ENCODE measurements around the gene PTPRQ. TPM values are rescaled to one million over a fixed set of nuclear protein-coding genes. Genes with fewer than 3 reads are reported as not detected.
"Not testable (repeated sequence)": the region's sequence is repeated elsewhere in the genome, so short reads cannot be mapped to it uniquely, and the experiment has no call there.

The PTPRQ gene
- 0.63 TPM for polyA plus RNA-seq (2013, experiment 1 of 2; ENCODE audit: insufficient read length)
- 0.50 TPM for polyA plus RNA-seq (2013, experiment 2 of 2; ENCODE audit: insufficient read length)

GRCh38 chr12:80443974-80444666, at the start of gene PTPRQ:
Gene PTPRQ (plus strand): TSS chr12:80444235. CDS start chr12:80444346, 111 bp downstream.
- DNase-seq, result peak; percentile 58

GRCh38 chr12:80400571-80400991, 43.5 kb upstream of the PTPRQ start:
- DNase-seq, result peak; percentile 9

- no peak for DNase-seq
Observed at GRCh38 chr12:80401191-80401590, 42.8 kb upstream of the PTPRQ start.

GRCh38 chr12:80404629-80405028, 39.4 kb upstream of the PTPRQ start:
- no peak for DNase-seq

GRCh38 chr12:80406253-80406652, 37.8 kb upstream of the PTPRQ start:
- no peak for DNase-seq

GRCh38 chr12:80411787-80412186, 32.2 kb upstream of the PTPRQ start:
- DNase-seq, result no peak

GRCh38 chr12:80412343-80412953, 31.6 kb upstream of the PTPRQ start:
- DNase-seq, result peak; percentile 59

- no peak for DNase-seq
Observed at GRCh38 chr12:80413462-80413861, 30.6 kb upstream of the PTPRQ start.

- no peak for DNase-seq
Observed at GRCh38 chr12:80415466-80415865, 28.6 kb upstream of the PTPRQ start.

GRCh38 chr12:80419644-80420043, 24.4 kb upstream of the PTPRQ start:
- peak; percentile 67 for DNase-seq

GRCh38 chr12:80420075-80420474, 24.0 kb upstream of the PTPRQ start:
- DNase-seq, result no peak

GRCh38 chr12:80422550-80422949, 21.5 kb upstream of the PTPRQ start:
- DNase-seq, result peak; percentile 78

- peak; percentile 29 for DNase-seq
Observed at GRCh38 chr12:80432061-80432460, 12.0 kb upstream of the PTPRQ start.

- DNase-seq, result peak; percentile 86
Observed at GRCh38 chr12:80441921-80442320, 2.1 kb upstream of the PTPRQ start.

GRCh38 chr12:80442426-80443222, 1.4 kb upstream of the PTPRQ start:
- DNase-seq, result no peak

- peak; percentile 51 for DNase-seq
Observed at GRCh38 chr12:80445083-80445793, 1.2 kb downstream of the PTPRQ start.

GRCh38 chr12:80456513-80456912, 12.5 kb downstream of the PTPRQ start:
- DNase-seq, result no peak

- no peak for DNase-seq
Observed at GRCh38 chr12:80460972-80461371, 16.9 kb downstream of the PTPRQ start.

GRCh38 chr12:80461851-80462250, 17.8 kb downstream of the PTPRQ start:
- DNase-seq, result not testable (repeated sequence)

GRCh38 chr12:80469681-80470080, 25.6 kb downstream of the PTPRQ start:
- DNase-seq, result peak; percentile 35

- no peak for DNase-seq
Observed at GRCh38 chr12:80470403-80470802, 26.4 kb downstream of the PTPRQ start.

GRCh38 chr12:80472236-80472635, 28.2 kb downstream of the PTPRQ start:
- DNase-seq, result peak; percentile 27

Measured in fibroblast of skin of abdomen (primary cell).